Measurements from ENCODE around the gene CNTN5.

- TF ChIP-seq EZH2phosphoT487 (IDR thresholded peaks at IDR 0.05; ENCODE audit: low read depth, severe bottlenecking, unreplicated experiment) = no peak
- TF ChIP-seq, protein P1, sequence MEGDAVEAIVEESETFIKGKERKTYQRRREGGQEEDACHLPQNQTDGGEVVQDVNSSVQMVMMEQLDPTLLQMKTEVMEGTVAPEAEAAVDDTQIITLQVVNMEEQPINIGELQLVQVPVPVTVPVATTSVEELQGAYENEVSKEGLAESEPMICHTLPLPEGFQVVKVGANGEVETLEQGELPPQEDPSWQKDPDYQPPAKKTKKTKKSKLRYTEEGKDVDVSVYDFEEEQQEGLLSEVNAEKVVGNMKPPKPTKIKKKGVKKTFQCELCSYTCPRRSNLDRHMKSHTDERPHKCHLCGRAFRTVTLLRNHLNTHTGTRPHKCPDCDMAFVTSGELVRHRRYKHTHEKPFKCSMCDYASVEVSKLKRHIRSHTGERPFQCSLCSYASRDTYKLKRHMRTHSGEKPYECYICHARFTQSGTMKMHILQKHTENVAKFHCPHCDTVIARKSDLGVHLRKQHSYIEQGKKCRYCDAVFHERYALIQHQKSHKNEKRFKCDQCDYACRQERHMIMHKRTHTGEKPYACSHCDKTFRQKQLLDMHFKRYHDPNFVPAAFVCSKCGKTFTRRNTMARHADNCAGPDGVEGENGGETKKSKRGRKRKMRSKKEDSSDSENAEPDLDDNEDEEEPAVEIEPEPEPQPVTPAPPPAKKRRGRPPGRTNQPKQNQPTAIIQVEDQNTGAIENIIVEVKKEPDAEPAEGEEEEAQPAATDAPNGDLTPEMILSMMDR (IDR thresholded peaks at IDR 0.05; ENCODE audit: poor library complexity) = no peak
These were observed 992.3 kb downstream of the CNTN5 start for GRCh38 chr11:100013011-100013410.

All from hepatocyte (in vitro differentiated cells).